Endodermal cell (in vitro differentiated cells): ENCODE data around the gene BRICD5. TPM values are rescaled to one million over a fixed set of nuclear protein-coding genes. Genes with fewer than 3 reads are reported as not detected.

ENCODE experiments used
- DNase-seq: peaks from one replicate; pipeline ENCODE4 v3.0.0-alpha.2; 2017
- H3K27ac ChIP-seq: 2 replicates; pipeline ENCODE4 v1.5.1; 2013; ENCODE audit warnings: mild to moderate bottlenecking, low read depth, low read length, moderate library complexity
- H3K27me3 ChIP-seq: 2 replicates; pipeline ENCODE4 v1.6.1; 2013; ENCODE audit warnings: mild to moderate bottlenecking, low read length, moderate library complexity; ENCODE audit not compliant: insufficient read depth, control insufficient read depth, poor library complexity, severe bottlenecking
- H3K36me3 ChIP-seq: 2 replicates; pipeline ENCODE4 v1.7.0; 2013; ENCODE audit warnings: mild to moderate bottlenecking, low read length, moderate library complexity; ENCODE audit not compliant: control insufficient read depth, insufficient read depth
- H3K4me1 ChIP-seq: one replicate; pipeline ENCODE4 v1.7.0; 2013; ENCODE audit warnings: low read length; ENCODE audit not compliant: control insufficient read depth, insufficient read depth
- H3K4me3 ChIP-seq: 2 replicates; pipeline ENCODE4 v1.5.1; 2013; ENCODE audit warnings: mild to moderate bottlenecking, low read length, moderate library complexity
- H3K9ac ChIP-seq: 2 replicates; pipeline ENCODE4 v1.6.1; 2013; ENCODE audit warnings: mild to moderate bottlenecking, low read length, moderate library complexity; ENCODE audit not compliant: poor library complexity, severe bottlenecking; ENCODE audit errors: extremely low read depth
- H3K9me3 ChIP-seq: 2 replicates; pipeline ENCODE4 v1.6.1; 2013; ENCODE audit warnings: mild to moderate bottlenecking, low read length, moderate library complexity; ENCODE audit not compliant: control insufficient read depth
- H3K27ac Mint-ChIP-seq: 2 replicates; pipeline ENCODE4 v1.8.0; 2020; ENCODE audit warnings: mixed read lengths
- H3K27me3 Mint-ChIP-seq: 2 replicates; pipeline ENCODE4 v1.8.0; 2021; ENCODE audit warnings: mild to moderate bottlenecking, mixed read lengths; ENCODE audit not compliant: insufficient read depth
- H3K36me3 Mint-ChIP-seq: 2 replicates; pipeline ENCODE4 v1.8.0; 2020; ENCODE audit warnings: low read depth, mixed read lengths
- H3K4me1 Mint-ChIP-seq: 2 replicates; pipeline ENCODE4 v1.8.0; 2020; ENCODE audit warnings: mixed read lengths
- H3K4me3 Mint-ChIP-seq: 2 replicates; pipeline ENCODE4 v1.8.0; 2020; ENCODE audit warnings: mild to moderate bottlenecking, moderate library complexity, mixed read lengths
- H3K9me3 Mint-ChIP-seq: 2 replicates; pipeline ENCODE4 v1.8.0; 2020; ENCODE audit warnings: mild to moderate bottlenecking, mixed read lengths
- WGBS, 2 experiments: methylation state at CpG; one replicate each; pipeline versions ENCODE4 v1.1.5 to v1.1.7; 2013; ENCODE audit warnings: missing lambda C conversion rate in 2 of 2, mixed read lengths in 1 of 2; ENCODE audit not compliant: insufficient coverage in 1 of 2, insufficient read length in 1 of 2; 5-methylcytosine and 5-hydroxymethylcytosine counted together
- total RNA-seq, 2 donors: library from RNA; stranded (reverse); fragmentation: NEBNext Ultra II Directional in 1 of 2; extraction: Animal tissue kit (Norgen Biotek cat#: 25700) in 1 of 2; gene quantifications; 2 replicates in 1 of 2; 3 replicates in 1 of 2; pipeline ENCODE4 v1.2.1, GENCODE V29; 2021
- TF ChIP-seq, protein P1 (sequence below): fragments of 200-600 bp; sonication (generic); conservative IDR thresholded peaks from 2 replicates; pipeline ENCODE4 v1.5.0; 2021; ENCODE audit warnings: antibody characterized with exemption, mild to moderate bottlenecking

BRICD5 gene
- total RNA-seq, 2 donors from 2014 or later = 7.7 to 15.0 TPM

DNA sequence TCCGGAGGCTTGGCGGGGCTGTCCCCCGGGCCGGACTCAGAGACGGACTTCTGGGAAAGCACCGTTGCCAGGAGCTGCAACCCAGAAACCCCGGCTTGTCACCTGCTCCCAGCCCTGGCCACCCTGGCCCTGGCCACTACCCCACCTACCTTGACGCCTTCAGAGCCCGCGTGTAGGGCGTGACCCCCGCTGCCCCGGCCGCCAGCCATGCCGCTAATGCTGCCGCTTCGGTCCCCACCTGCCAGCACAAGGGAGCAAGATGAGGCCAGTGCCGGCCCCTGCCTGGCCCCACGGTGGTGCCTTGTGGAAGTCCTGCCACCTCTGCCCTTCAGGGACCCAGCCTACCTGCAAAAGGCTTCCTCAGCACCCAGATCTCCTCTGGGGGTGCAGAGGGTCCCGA, 25.7 kb downstream of the BRICD5 start:
- H3K9me3 Mint-ChIP-seq = no peaks in the 10 kb centered on the region
- H3K36me3 ChIP-seq = no peaks in the 10 kb centered on the region
- no peak for DNase-seq
- H3K4me3 ChIP-seq = no peak overlapping the region
- no peak overlapping the region for H3K27ac Mint-ChIP-seq
- no peaks in the 10 kb centered on the region for H3K4me1 Mint-ChIP-seq
- H3K9ac ChIP-seq = no peak overlapping the region
- no peaks in the 10 kb centered on the region for H3K27me3 ChIP-seq
- no peaks in the 10 kb centered on the region for H3K4me1 ChIP-seq
- 93% methylated on average over 16 to 20 of the region's 20 CpGs for WGBS, 2 experiments
- TF ChIP-seq, protein P1, sequence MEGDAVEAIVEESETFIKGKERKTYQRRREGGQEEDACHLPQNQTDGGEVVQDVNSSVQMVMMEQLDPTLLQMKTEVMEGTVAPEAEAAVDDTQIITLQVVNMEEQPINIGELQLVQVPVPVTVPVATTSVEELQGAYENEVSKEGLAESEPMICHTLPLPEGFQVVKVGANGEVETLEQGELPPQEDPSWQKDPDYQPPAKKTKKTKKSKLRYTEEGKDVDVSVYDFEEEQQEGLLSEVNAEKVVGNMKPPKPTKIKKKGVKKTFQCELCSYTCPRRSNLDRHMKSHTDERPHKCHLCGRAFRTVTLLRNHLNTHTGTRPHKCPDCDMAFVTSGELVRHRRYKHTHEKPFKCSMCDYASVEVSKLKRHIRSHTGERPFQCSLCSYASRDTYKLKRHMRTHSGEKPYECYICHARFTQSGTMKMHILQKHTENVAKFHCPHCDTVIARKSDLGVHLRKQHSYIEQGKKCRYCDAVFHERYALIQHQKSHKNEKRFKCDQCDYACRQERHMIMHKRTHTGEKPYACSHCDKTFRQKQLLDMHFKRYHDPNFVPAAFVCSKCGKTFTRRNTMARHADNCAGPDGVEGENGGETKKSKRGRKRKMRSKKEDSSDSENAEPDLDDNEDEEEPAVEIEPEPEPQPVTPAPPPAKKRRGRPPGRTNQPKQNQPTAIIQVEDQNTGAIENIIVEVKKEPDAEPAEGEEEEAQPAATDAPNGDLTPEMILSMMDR = no peak
- H3K4me3 Mint-ChIP-seq = no peak overlapping the region
- H3K27me3 Mint-ChIP-seq = no peaks in the 10 kb centered on the region
- no peaks in the 10 kb centered on the region for H3K36me3 Mint-ChIP-seq
- H3K27ac ChIP-seq = no peak overlapping the region
- H3K9me3 ChIP-seq = no peaks in the 10 kb centered on the region

DNA sequence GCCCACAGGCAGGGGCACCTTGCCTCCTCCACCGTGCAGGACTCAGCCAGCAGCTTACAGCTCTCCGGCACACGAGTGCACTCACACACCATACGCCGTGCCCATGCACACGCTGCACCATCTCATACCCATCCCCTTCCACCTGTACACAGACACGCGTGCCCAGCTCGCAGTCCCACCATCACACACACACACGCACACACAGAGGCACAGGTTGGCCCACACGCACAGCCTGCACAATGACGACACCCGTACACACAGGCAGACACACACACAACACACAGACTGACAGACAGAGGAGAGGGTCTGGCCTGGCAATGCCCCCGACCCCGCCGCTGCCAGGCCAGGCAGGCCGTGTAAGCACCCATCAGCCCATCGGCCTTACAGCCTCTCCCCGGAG, 26.3 kb downstream of the BRICD5 start:
- no peak for DNase-seq
- H3K4me1 Mint-ChIP-seq = no peaks in the 10 kb centered on the region
- no peak overlapping the region for H3K9ac ChIP-seq
- TF ChIP-seq, protein P1 = no peak
- H3K4me3 ChIP-seq = no peak overlapping the region
- no peaks in the 10 kb centered on the region for H3K36me3 Mint-ChIP-seq
- no peaks in the 10 kb centered on the region for H3K9me3 ChIP-seq
- H3K27me3 Mint-ChIP-seq = no peaks in the 10 kb centered on the region
- no peaks in the 10 kb centered on the region for H3K9me3 Mint-ChIP-seq
- H3K27ac Mint-ChIP-seq = no peak overlapping the region
- H3K4me3 Mint-ChIP-seq = no peak overlapping the region
- H3K36me3 ChIP-seq = no peaks in the 10 kb centered on the region
- H3K27ac ChIP-seq = no peak overlapping the region
- H3K27me3 ChIP-seq = no peaks in the 10 kb centered on the region
- 94 to 98% methylated on average over 5 to 19 of the region's 19 CpGs for WGBS, 2 experiments
- no peaks in the 10 kb centered on the region for H3K4me1 ChIP-seq

DNA sequence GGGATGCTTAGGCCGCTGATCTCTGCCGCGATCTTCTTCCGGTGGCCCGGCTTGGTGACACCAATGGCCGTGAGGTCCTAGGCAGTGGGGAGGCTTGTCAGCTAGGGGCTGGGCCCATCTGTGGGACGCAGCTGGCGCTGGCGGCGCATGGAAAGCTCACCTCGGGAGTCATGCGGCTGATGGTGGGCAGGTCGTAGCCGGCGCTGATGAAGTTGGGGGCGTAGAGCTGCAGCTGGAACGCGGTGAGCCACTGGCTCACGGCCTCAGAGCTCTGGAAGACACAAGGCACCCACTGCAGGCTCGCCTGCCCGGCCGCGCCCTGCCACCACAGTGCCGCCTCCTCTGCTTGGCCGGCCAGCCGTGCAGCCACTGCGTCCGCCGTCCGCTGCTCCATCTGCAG, 27.0 kb downstream of the BRICD5 start:
- Histone ChIP-seq H3K27ac (no peak overlapping the region), H3K9me3 (no peaks in the 10 kb centered on the region), H3K9ac (no peak overlapping the region), H3K4me1 (no peaks in the 10 kb centered on the region), H3K36me3 (no peaks in the 10 kb centered on the region), H3K27me3 (no peaks in the 10 kb centered on the region), H3K4me3 (no peak overlapping the region)
- TF ChIP-seq, protein P1 = no peak
- Mint-ChIP-seq H3K36me3 (no peaks in the 10 kb centered on the region), H3K4me3 (no peak overlapping the region), H3K4me1 (no peaks in the 10 kb centered on the region), H3K27ac (no peak overlapping the region), H3K9me3 (no peaks in the 10 kb centered on the region), H3K27me3 (no peaks in the 10 kb centered on the region)
- no peak for DNase-seq
- 95 to 98% methylated on average over 28 to 30 of the region's 30 CpGs for WGBS, 2 experiments
